Endodermal cell (in vitro differentiated cells): Measurements from ENCODE around the gene COX20. TPM values are rescaled to one million over a fixed set of nuclear protein-coding genes. Genes with fewer than 3 reads are reported as not detected.
A peak's percentile ranks its signal among the peaks of the same experiment; 100 is the strongest.

Source experiments
- DNase-seq: peaks from one replicate; pipeline ENCODE4 v3.0.0-alpha.2; 2017
- H3K27ac ChIP-seq: 2 replicates; pipeline ENCODE4 v1.5.1; 2013; ENCODE audit warnings: mild to moderate bottlenecking, low read depth, low read length, moderate library complexity
- H3K27me3 ChIP-seq: 2 replicates; pipeline ENCODE4 v1.6.1; 2013; ENCODE audit warnings: mild to moderate bottlenecking, low read length, moderate library complexity; ENCODE audit not compliant: insufficient read depth, control insufficient read depth, poor library complexity, severe bottlenecking
- H3K36me3 ChIP-seq: 2 replicates; pipeline ENCODE4 v1.7.0; 2013; ENCODE audit warnings: mild to moderate bottlenecking, low read length, moderate library complexity; ENCODE audit not compliant: control insufficient read depth, insufficient read depth
- H3K4me1 ChIP-seq: one replicate; pipeline ENCODE4 v1.7.0; 2013; ENCODE audit warnings: low read length; ENCODE audit not compliant: control insufficient read depth, insufficient read depth
- H3K4me3 ChIP-seq: 2 replicates; pipeline ENCODE4 v1.5.1; 2013; ENCODE audit warnings: mild to moderate bottlenecking, low read length, moderate library complexity
- H3K9ac ChIP-seq: 2 replicates; pipeline ENCODE4 v1.6.1; 2013; ENCODE audit warnings: mild to moderate bottlenecking, low read length, moderate library complexity; ENCODE audit not compliant: poor library complexity, severe bottlenecking; ENCODE audit errors: extremely low read depth
- H3K9me3 ChIP-seq: 2 replicates; pipeline ENCODE4 v1.6.1; 2013; ENCODE audit warnings: mild to moderate bottlenecking, low read length, moderate library complexity; ENCODE audit not compliant: control insufficient read depth
- H3K27ac Mint-ChIP-seq: 2 replicates; pipeline ENCODE4 v1.8.0; 2020; ENCODE audit warnings: mixed read lengths
- H3K27me3 Mint-ChIP-seq: 2 replicates; pipeline ENCODE4 v1.8.0; 2021; ENCODE audit warnings: mild to moderate bottlenecking, mixed read lengths; ENCODE audit not compliant: insufficient read depth
- H3K36me3 Mint-ChIP-seq: 2 replicates; pipeline ENCODE4 v1.8.0; 2020; ENCODE audit warnings: low read depth, mixed read lengths
- H3K4me1 Mint-ChIP-seq: 2 replicates; pipeline ENCODE4 v1.8.0; 2020; ENCODE audit warnings: mixed read lengths
- H3K4me3 Mint-ChIP-seq: 2 replicates; pipeline ENCODE4 v1.8.0; 2020; ENCODE audit warnings: mild to moderate bottlenecking, moderate library complexity, mixed read lengths
- H3K9me3 Mint-ChIP-seq: 2 replicates; pipeline ENCODE4 v1.8.0; 2020; ENCODE audit warnings: mild to moderate bottlenecking, mixed read lengths
- CTCF ChIP-seq: fragments of 200-600 bp; sonication (generic); conservative IDR thresholded peaks from 2 replicates; pipeline ENCODE4 v1.5.0; 2021; ENCODE audit warnings: antibody characterized with exemption, mild to moderate bottlenecking
- WGBS, 2 experiments: methylation state at CpG; one replicate each; pipeline versions ENCODE4 v1.1.5 to v1.1.7; 2013; ENCODE audit warnings: missing lambda C conversion rate in 2 of 2, mixed read lengths in 1 of 2; ENCODE audit not compliant: insufficient coverage in 1 of 2, insufficient read length in 1 of 2; 5-methylcytosine and 5-hydroxymethylcytosine counted together
- total RNA-seq, 2 donors: library from RNA; stranded (reverse); fragmentation: NEBNext Ultra II Directional in 1 of 2; extraction: Animal tissue kit (Norgen Biotek cat#: 25700) in 1 of 2; gene quantifications; 2 replicates in 1 of 2; 3 replicates in 1 of 2; pipeline ENCODE4 v1.2.1, GENCODE V29; 2021

Gene COX20
- total RNA-seq, 2 donors from 2014 or later: 19.5 to 23.4 TPM

- Histone ChIP-seq H3K36me3 (peaks cover 59% of the 10 kb centered on the region), H3K27ac (no peak overlapping the region)
- peaks cover 57% of the 10 kb centered on the region for H3K36me3 Mint-ChIP-seq
Observed at GRCh38 chr1:244861683-244862082, 26.2 kb downstream of the COX20 start.

GRCh38 chr1:244862354-244862698 lies 26.9 kb downstream of the COX20 start:
- H3K9ac ChIP-seq: peak overlapping the region; percentile 97
- Mint-ChIP-seq H3K4me3 (peak overlapping the region; percentile 93), H3K27ac (peak overlapping the region; percentile 92), H3K4me1 (peaks cover 35% of the 10 kb centered on the region), H3K9me3 (no peaks in the 10 kb centered on the region), H3K27me3 (no peaks in the 10 kb centered on the region), H3K36me3 (peaks cover 51% of the 10 kb centered on the region)
- H3K9me3 ChIP-seq: no peaks in the 10 kb centered on the region
- peaks cover 53% of the 10 kb centered on the region for H3K36me3 ChIP-seq
- DNase-seq: no peak
- WGBS, 2 experiments: 0% methylated on average over 6 to 7 of the region's 7 CpGs
- no peak for TF ChIP-seq CTCF
- H3K27ac ChIP-seq: peak overlapping the region; percentile 98
- no peaks in the 10 kb centered on the region for H3K27me3 ChIP-seq
- peaks cover 2% of the 10 kb centered on the region for H3K4me1 ChIP-seq
- peak overlapping the region; percentile 98 for H3K4me3 ChIP-seq

More at GRCh38 chr1:244861683-244862082, 26.2 kb downstream of the COX20 start:
- Histone ChIP-seq H3K27me3 (no peaks in the 10 kb centered on the region), H3K9ac (peak overlapping the region; percentile 97), H3K9me3 (no peaks in the 10 kb centered on the region), H3K4me3 (peak overlapping the region; percentile 98), H3K4me1 (peaks cover 2% of the 10 kb centered on the region)
- no peak for TF ChIP-seq CTCF
- Mint-ChIP-seq H3K4me3 (peak overlapping the region; percentile 93), H3K9me3 (no peaks in the 10 kb centered on the region), H3K4me1 (peaks cover 35% of the 10 kb centered on the region), H3K27me3 (no peaks in the 10 kb centered on the region), H3K27ac (peak overlapping the region; percentile 77)
- WGBS, 2 experiments: 7 to 10% methylated on average over 2 of the region's 2 CpGs
- no peak for DNase-seq

GRCh38 chr1:244862699-244863490 lies 27.4 kb downstream of the COX20 start:
- no peak for TF ChIP-seq CTCF
- H3K9me3 Mint-ChIP-seq: no peaks in the 10 kb centered on the region
- Histone ChIP-seq H3K27me3 (no peaks in the 10 kb centered on the region), H3K4me3 (peak overlapping the region; percentile 98), H3K9ac (peak overlapping the region; percentile 97), H3K36me3 (peaks cover 47% of the 10 kb centered on the region), H3K4me1 (peaks cover 2% of the 10 kb centered on the region), H3K9me3 (no peaks in the 10 kb centered on the region), H3K27ac (peak overlapping the region; percentile 98)
- 0 to 1% methylated on average over 17 to 77 of the region's 87 CpGs for WGBS, 2 experiments
- H3K36me3 Mint-ChIP-seq: peaks cover 45% of the 10 kb centered on the region
- peaks cover 35% of the 10 kb centered on the region for H3K4me1 Mint-ChIP-seq
- DNase-seq: peak; percentile 98
- H3K27me3 Mint-ChIP-seq: no peaks in the 10 kb centered on the region
- H3K27ac Mint-ChIP-seq: peak overlapping the region; percentile 92
- H3K4me3 Mint-ChIP-seq: peak overlapping the region; percentile 93
